NCI-H82 treated with DMSO at 0.1 percent for 48 hours (cell line): ENCODE data around the gene HSPB7.
A peak's percentile ranks its signal among the peaks of the same experiment; 100 is the strongest.
"Not testable (repeated sequence)": the region's sequence is repeated elsewhere in the genome, so short reads cannot be mapped to it uniquely, and the experiment has no call there.

Experiments
- DNase-seq: peaks from one replicate; lab custom pipeline; 2025; ENCODE audit not compliant: unreplicated experiment; lab: John Stamatoyannopoulos, UW

HSPB7 gene

GRCh38 chr1:15983275-15983674 is 34.6 kb downstream of the HSPB7 start:
- no peak for DNase-seq

- DNase-seq, result no peak
Measured at GRCh38 chr1:15981679-15982078, 36.2 kb downstream of the HSPB7 start.

- DNase-seq, result not testable (repeated sequence)
Measured at GRCh38 chr1:15977947-15978346, 39.9 kb downstream of the HSPB7 start.

- DNase-seq, result peak; percentile 86
Measured at GRCh38 chr1:15975805-15976680, 41.8 kb downstream of the HSPB7 start, which contains the start of gene ZBTB17. Gene ZBTB17 (minus strand): TSS chr1:15976101. CDS start chr1:15948495, 27,606 bp downstream.

- no peak for DNase-seq
Measured at GRCh38 chr1:15975358-15975804, 42.5 kb downstream of the HSPB7 start.

- DNase-seq, result no peak
Measured at GRCh38 chr1:15974855-15975254, 43.0 kb downstream of the HSPB7 start.

GRCh38 chr1:15973772-15974171 is 44.1 kb downstream of the HSPB7 start:
- DNase-seq, result no peak

GRCh38 chr1:15972409-15972808 is 45.4 kb downstream of the HSPB7 start:
- DNase-seq, result no peak

GRCh38 chr1:15970911-15971310 is 46.9 kb downstream of the HSPB7 start:
- DNase-seq, result no peak

- no peak for DNase-seq
Measured at GRCh38 chr1:15969321-15969880, 48.4 kb downstream of the HSPB7 start.

- no peak for DNase-seq
Measured at GRCh38 chr1:15968172-15968571, 49.7 kb downstream of the HSPB7 start.

- no peak for DNase-seq
Measured at GRCh38 chr1:15966956-15967344, 50.9 kb downstream of the HSPB7 start.

- DNase-seq, result no peak
Measured at GRCh38 chr1:15966081-15966955, 51.5 kb downstream of the HSPB7 start.

- DNase-seq, result no peak
Measured at GRCh38 chr1:15965228-15965767, 52.5 kb downstream of the HSPB7 start.
